ENCODE measurements around the gene MYRFL. TPM values are rescaled to one million over a fixed set of nuclear protein-coding genes. Genes with fewer than 3 reads are reported as not detected.

MYRFL gene
- total RNA-seq, 1 experiment from 2014 or later, result 0.57 TPM

DNA sequence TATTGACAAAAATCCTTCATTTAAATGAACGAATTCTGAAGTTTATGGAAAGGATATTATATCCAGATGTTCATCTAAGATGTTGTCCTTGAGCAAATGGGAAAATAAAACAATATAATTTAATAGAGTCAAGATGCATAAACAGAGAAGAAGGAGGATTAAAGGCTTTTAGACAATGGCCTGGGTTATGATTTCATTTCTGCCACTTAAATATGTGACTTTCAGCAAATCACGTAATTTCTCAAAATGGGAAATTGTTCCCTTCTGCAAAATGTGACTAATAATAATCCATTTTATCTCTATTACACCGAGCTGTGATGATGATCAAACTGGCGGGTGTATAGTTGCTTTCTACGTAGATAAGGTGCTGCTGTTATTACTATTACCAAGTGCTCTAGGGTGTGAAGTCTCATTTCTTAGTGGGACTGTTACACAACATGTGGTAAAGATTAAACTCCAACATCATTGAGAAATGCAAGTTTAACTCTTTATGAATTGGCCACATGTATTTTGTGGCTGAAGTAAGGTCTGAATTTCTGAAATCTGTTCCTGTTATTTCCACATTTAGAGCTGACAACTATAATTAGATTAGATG is 157.0 kb downstream of the MYRFL start:
- no peak overlapping the region for H4K5ac ChIP-seq (ENCODE audit: insufficient read length, low read depth, low read length)
- no peaks in the 10 kb centered on the region for H4K20me1 ChIP-seq (ENCODE audit: control insufficient read depth, insufficient read depth, insufficient read length)
- no peaks in the 10 kb centered on the region for H3K27me3 Mint-ChIP-seq (ENCODE audit: low read depth)
- no peak overlapping the region for H3K14ac ChIP-seq (ENCODE audit: insufficient read depth, low read length)
- no peak overlapping the region for H3K9ac ChIP-seq (ENCODE audit: extremely low read depth, insufficient read length, low read length)
- peaks cover 0 to 8% (median 3%) of the 10 kb centered on the region in 3 experiments; a peak in 3 of 7 replicates for H3K36me3 Mint-ChIP-seq (ENCODE audit: insufficient read depth in 1 of 3, low read depth in 3 of 3)
- H2BK15ac ChIP-seq (ENCODE audit: low read depth, low read length), result no peak overlapping the region
- H4K8ac ChIP-seq (replicated peaks; ENCODE audit: insufficient read length, low read depth, low read length), result no peak overlapping the region
- H2BK5ac ChIP-seq (ENCODE audit: insufficient read length, low read length), result no peak overlapping the region
- H3K4me2 ChIP-seq (ENCODE audit: insufficient read depth, insufficient read length, low read length), result no peak overlapping the region
- H3K56ac ChIP-seq (ENCODE audit: insufficient read length, low read depth, low read length), result no peak overlapping the region
- H2AK5ac ChIP-seq (ENCODE audit: insufficient read length, low read length), result no peak overlapping the region
- H3K9me3 ChIP-seq (ENCODE audit: control insufficient read depth, low read depth, low read length), result no peaks in the 10 kb centered on the region
- H3T11ph ChIP-seq (ENCODE audit: low read length), result no peak overlapping the region
- no peak overlapping the region for H2AFZ ChIP-seq (ENCODE audit: low read length)
- no peak overlapping the region for H3K4me3 Mint-ChIP-seq
- no CpG with 5 or more reads among the region's 5 CpGs for WGBS (ENCODE audit: extremely low coverage, insufficient read length, low lambda C conversion rate)
- H3K18ac ChIP-seq (ENCODE audit: insufficient read length, low read depth, low read length), result no peak overlapping the region
- H3K23ac ChIP-seq (ENCODE audit: insufficient read length, low read depth, low read length), result no peak overlapping the region
- H3K4ac ChIP-seq (ENCODE audit: low read depth, low read length), result no peak overlapping the region
- H3K23me2 ChIP-seq (ENCODE audit: insufficient read length, low read depth, low read length, poor library complexity, severe bottlenecking), result no peaks in the 10 kb centered on the region
- H2BK12ac ChIP-seq (ENCODE audit: insufficient read length, low read depth, low read length), result no peak overlapping the region
- no peak overlapping the region for H3K27ac ChIP-seq (ENCODE audit: insufficient read length, low read depth, low read length)
- H3K9me3 Mint-ChIP-seq, result peaks cover 4 to 6% of the 10 kb centered on the region in 2 experiments; a peak in 2 of 5 replicates
- H3K4me1 ChIP-seq (ENCODE audit: insufficient read depth, low read length), result no peaks in the 10 kb centered on the region; the same call in 1 of the 2 replicates
- H2BK20ac ChIP-seq (ENCODE audit: low read depth, low read length, poor library complexity, severe bottlenecking), result no peak overlapping the region
- peaks cover 9 to 10% of the 10 kb centered on the region in 2 experiments for H3K4me1 Mint-ChIP-seq
- no peak overlapping the region for H2BK120ac ChIP-seq (ENCODE audit: low read depth, low read length, poor library complexity, severe bottlenecking)
- H3K27me3 ChIP-seq (ENCODE audit: insufficient read depth, low read length), result no peaks in the 10 kb centered on the region
- no peaks in the 10 kb centered on the region for H3K79me1 ChIP-seq (ENCODE audit: insufficient read depth, low read depth, low read length, poor library complexity, severe bottlenecking)
- H3K79me2 ChIP-seq (ENCODE audit: insufficient read depth, low read length), result no peaks in the 10 kb centered on the region
- no peak overlapping the region for H4K91ac ChIP-seq (ENCODE audit: insufficient read length, low read depth, low read length)
- H3K27ac Mint-ChIP-seq, result no peak overlapping the region
- TF ChIP-seq, protein P1, sequence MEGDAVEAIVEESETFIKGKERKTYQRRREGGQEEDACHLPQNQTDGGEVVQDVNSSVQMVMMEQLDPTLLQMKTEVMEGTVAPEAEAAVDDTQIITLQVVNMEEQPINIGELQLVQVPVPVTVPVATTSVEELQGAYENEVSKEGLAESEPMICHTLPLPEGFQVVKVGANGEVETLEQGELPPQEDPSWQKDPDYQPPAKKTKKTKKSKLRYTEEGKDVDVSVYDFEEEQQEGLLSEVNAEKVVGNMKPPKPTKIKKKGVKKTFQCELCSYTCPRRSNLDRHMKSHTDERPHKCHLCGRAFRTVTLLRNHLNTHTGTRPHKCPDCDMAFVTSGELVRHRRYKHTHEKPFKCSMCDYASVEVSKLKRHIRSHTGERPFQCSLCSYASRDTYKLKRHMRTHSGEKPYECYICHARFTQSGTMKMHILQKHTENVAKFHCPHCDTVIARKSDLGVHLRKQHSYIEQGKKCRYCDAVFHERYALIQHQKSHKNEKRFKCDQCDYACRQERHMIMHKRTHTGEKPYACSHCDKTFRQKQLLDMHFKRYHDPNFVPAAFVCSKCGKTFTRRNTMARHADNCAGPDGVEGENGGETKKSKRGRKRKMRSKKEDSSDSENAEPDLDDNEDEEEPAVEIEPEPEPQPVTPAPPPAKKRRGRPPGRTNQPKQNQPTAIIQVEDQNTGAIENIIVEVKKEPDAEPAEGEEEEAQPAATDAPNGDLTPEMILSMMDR (conservative IDR thresholded peaks at IDR 0.05), result no peak
- DNase-seq, result no peak
